ENCODE results near the gene INO80.

DNA sequence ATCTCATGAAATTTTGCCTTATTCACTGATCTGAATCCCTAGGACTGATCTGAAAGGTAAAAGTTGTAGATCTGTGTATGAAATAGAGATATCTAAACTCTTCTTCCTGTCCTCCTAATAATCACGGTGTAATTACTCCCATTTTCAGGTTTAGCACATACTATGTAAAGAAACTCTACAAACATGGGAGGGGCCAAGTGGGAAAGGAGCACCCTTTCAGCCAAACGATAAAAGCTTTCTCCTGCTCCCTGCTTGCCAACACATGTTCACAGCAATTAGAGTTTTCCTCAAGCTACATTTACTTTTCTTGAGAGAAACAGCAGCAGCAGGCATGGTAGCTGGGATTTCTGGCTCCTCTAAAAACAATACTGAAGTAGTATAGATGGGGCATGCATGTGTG is 91.2 kb downstream of the INO80 start:
- TF ChIP-seq, protein P1, sequence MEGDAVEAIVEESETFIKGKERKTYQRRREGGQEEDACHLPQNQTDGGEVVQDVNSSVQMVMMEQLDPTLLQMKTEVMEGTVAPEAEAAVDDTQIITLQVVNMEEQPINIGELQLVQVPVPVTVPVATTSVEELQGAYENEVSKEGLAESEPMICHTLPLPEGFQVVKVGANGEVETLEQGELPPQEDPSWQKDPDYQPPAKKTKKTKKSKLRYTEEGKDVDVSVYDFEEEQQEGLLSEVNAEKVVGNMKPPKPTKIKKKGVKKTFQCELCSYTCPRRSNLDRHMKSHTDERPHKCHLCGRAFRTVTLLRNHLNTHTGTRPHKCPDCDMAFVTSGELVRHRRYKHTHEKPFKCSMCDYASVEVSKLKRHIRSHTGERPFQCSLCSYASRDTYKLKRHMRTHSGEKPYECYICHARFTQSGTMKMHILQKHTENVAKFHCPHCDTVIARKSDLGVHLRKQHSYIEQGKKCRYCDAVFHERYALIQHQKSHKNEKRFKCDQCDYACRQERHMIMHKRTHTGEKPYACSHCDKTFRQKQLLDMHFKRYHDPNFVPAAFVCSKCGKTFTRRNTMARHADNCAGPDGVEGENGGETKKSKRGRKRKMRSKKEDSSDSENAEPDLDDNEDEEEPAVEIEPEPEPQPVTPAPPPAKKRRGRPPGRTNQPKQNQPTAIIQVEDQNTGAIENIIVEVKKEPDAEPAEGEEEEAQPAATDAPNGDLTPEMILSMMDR (conservative IDR thresholded peaks at IDR 0.05), result no peak
- TF ChIP-seq ZFX (IDR thresholded peaks at IDR 0.05), result no peak

Measured in C4-2B (cell line).